Left renal pelvis (tissue), 4 donors: ENCODE results near the gene HEMK1. TPM values are rescaled to one million over a fixed set of nuclear protein-coding genes. Genes with fewer than 3 reads are reported as not detected.

ENCODE experiments used
- DNase-seq, 4 donors: peaks; one replicate each; pipeline ENCODE4 v3.0.0-alpha.2; 2013; ENCODE audit warnings: low read depth in 4 of 4, low spot score in 3 of 4
- polyA plus RNA-seq, 4 donors: library from polyadenylated mRNA; unstranded; fragments of 120-200 nt; gene quantifications; one replicate each; pipeline ENCODE4 v1.2.1, GENCODE V29; 2013; ENCODE audit not compliant: insufficient read length in 4 of 4

Gene HEMK1
- polyA plus RNA-seq, 4 donors: 18.8 to 28.2 (median 20.9) TPM

- DNase-seq: peak in 2 of 4 donors; percentile 59 to 64
Observed at GRCh38 chr3:50542177-50543034, 26.9 kb upstream of the HEMK1 start.

GRCh38 chr3:50545781-50546180 is 23.5 kb upstream of the HEMK1 start:
- DNase-seq: no peak

GRCh38 chr3:50549226-50549625 is 20.1 kb upstream of the HEMK1 start:
- DNase-seq: no peak

GRCh38 chr3:50550079-50550736 is 19.1 kb upstream of the HEMK1 start:
- peak in 1 of 4 donors; percentile 34 for DNase-seq

GRCh38 chr3:50551054-50551659 is 18.2 kb upstream of the HEMK1 start:
- no peak for DNase-seq

- no peak for DNase-seq
Observed at GRCh38 chr3:50551681-50552435, 17.5 kb upstream of the HEMK1 start.

GRCh38 chr3:50552598-50552997 is 16.7 kb upstream of the HEMK1 start:
- no peak for DNase-seq

- DNase-seq: no peak
Observed at GRCh38 chr3:50554553-50554952, 14.8 kb upstream of the HEMK1 start.

- DNase-seq: no peak
Observed at GRCh38 chr3:50557106-50557505, 12.2 kb upstream of the HEMK1 start.

- DNase-seq: no peak
Observed at GRCh38 chr3:50557915-50558314, 11.4 kb upstream of the HEMK1 start.

GRCh38 chr3:50559702-50560101 is 9.6 kb upstream of the HEMK1 start:
- DNase-seq: no peak

- DNase-seq: no peak
Observed at GRCh38 chr3:50562861-50563260, 6.5 kb upstream of the HEMK1 start.

GRCh38 chr3:50563867-50564266 is 5.5 kb upstream of the HEMK1 start:
- no peak for DNase-seq

GRCh38 chr3:50564321-50564720 is 5.0 kb upstream of the HEMK1 start:
- no peak for DNase-seq

- no peak for DNase-seq
Observed at GRCh38 chr3:50567011-50567385, 2.3 kb upstream of the HEMK1 start.

GRCh38 chr3:50567386-50568167 is 1.7 kb upstream of the HEMK1 start, which contains the start of gene C3orf18:
TSS of gene C3orf18 (minus strand) at chr3:50567747. CDS start at chr3:50565699, 2,048 bp downstream.
- DNase-seq: peak; percentile 57 to 70 (median 63)

- no peak for DNase-seq
Observed at GRCh38 chr3:50570508-50571279, 1.4 kb downstream of the HEMK1 start.

GRCh38 chr3:50571486-50571885 is 2.2 kb downstream of the HEMK1 start:
- DNase-seq: no peak

GRCh38 chr3:50572158-50572557 is 2.8 kb downstream of the HEMK1 start:
- DNase-seq: peak in 2 of 4 donors; percentile 28 to 46
